ENCODE data around the gene NMUR2.

NMUR2 gene, protein sequence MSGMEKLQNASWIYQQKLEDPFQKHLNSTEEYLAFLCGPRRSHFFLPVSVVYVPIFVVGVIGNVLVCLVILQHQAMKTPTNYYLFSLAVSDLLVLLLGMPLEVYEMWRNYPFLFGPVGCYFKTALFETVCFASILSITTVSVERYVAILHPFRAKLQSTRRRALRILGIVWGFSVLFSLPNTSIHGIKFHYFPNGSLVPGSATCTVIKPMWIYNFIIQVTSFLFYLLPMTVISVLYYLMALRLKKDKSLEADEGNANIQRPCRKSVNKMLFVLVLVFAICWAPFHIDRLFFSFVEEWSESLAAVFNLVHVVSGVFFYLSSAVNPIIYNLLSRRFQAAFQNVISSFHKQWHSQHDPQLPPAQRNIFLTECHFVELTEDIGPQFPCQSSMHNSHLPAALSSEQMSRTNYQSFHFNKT

DNA sequence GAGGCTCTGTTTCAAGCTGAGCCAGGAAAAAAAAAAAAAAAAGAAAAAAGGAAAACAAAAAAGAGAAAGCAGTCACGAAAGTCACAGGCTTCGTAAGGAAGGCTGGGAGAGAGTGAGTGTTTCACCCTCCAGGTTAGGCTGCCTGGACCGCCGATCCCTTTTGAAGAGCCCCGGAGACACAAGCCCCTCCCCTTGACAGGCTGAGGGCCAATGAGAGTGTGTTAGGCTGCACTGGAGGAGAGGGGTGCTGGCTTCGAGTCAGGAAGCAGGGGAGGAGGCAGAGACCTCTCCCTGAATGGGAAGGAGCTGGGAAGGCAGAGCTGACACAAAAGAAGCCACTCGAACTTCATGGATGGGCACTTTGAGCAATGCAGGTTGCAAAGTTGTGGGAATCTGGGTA, at the start of gene NMUR2:
TSS of gene NMUR2 (minus strand) at position 135 of the 400 bp plus-strand sequence. CDS start 166 bp downstream, outside the sequence.
- no peak within 1 kb of the TSS for H2AFZ ChIP-seq (ENCODE audit: low read length)
- no peaks in the 10 kb centered on the region for H3K27me3 ChIP-seq (ENCODE audit: insufficient read depth, low read length, poor library complexity, severe bottlenecking)
- no peaks in the 10 kb centered on the region for H3K79me2 ChIP-seq (ENCODE audit: insufficient read depth, low read length)
- H3K4me1 ChIP-seq (ENCODE audit: insufficient read depth, low read length, poor library complexity, severe bottlenecking): no peaks in the 10 kb centered on the region
- H3K9me3 ChIP-seq (ENCODE audit: insufficient read depth, low read depth, low read length): no peaks in the 10 kb centered on the region
- no peaks in the 10 kb centered on the region for H3F3A ChIP-seq (ENCODE audit: low read depth)
- H3K4me3 ChIP-seq (ENCODE audit: low read length, poor library complexity, severe bottlenecking): no peak within 1 kb of the TSS
- H4K20me1 ChIP-seq (ENCODE audit: insufficient read depth, low read length, poor library complexity, severe bottlenecking): no peaks in the 10 kb centered on the region
- H3K9ac ChIP-seq (ENCODE audit: low read depth, low read length, poor library complexity, severe bottlenecking): no peak within 1 kb of the TSS
- H3K9me2 ChIP-seq (replicated peaks; ENCODE audit: low read depth, low read length): no peaks in the 10 kb centered on the region
- no peak for TF ChIP-seq EZH2phosphoT487 (IDR thresholded peaks at IDR 0.05; ENCODE audit: borderline replicate concordance)
- TF ChIP-seq, protein P1, sequence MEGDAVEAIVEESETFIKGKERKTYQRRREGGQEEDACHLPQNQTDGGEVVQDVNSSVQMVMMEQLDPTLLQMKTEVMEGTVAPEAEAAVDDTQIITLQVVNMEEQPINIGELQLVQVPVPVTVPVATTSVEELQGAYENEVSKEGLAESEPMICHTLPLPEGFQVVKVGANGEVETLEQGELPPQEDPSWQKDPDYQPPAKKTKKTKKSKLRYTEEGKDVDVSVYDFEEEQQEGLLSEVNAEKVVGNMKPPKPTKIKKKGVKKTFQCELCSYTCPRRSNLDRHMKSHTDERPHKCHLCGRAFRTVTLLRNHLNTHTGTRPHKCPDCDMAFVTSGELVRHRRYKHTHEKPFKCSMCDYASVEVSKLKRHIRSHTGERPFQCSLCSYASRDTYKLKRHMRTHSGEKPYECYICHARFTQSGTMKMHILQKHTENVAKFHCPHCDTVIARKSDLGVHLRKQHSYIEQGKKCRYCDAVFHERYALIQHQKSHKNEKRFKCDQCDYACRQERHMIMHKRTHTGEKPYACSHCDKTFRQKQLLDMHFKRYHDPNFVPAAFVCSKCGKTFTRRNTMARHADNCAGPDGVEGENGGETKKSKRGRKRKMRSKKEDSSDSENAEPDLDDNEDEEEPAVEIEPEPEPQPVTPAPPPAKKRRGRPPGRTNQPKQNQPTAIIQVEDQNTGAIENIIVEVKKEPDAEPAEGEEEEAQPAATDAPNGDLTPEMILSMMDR (conservative IDR thresholded peaks at IDR 0.05; ENCODE audit: low read length): no peak
- H3K4me2 ChIP-seq (ENCODE audit: low read depth, low read length, poor library complexity, severe bottlenecking): no peak within 1 kb of the TSS
- H3K36me3 ChIP-seq (ENCODE audit: insufficient read depth, low read length): no peaks in the 10 kb centered on the region

DNA sequence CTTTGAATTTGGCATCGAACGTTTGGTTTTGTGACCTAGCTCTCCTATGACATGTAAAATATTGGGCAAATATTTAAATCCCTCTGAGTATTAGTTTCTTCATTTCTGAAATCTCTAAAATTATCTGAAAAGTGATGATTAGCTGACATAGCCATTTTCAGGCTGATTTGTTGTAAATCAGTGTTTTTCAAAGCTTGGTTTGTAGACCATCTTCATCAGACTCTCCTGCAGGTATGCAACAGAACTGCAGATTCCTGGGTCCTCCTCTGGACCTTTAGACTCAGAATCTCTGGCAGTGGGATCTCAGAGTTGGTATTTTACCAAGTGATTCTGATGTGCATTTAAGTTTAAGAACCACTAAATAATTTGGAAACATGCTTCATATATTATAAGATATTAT, 38.9 kb upstream of the NMUR2 start:
- no peaks in the 10 kb centered on the region for H3K9me2 ChIP-seq (replicated peaks; ENCODE audit: low read depth, low read length)
- no peaks in the 10 kb centered on the region for H3K36me3 ChIP-seq (ENCODE audit: insufficient read depth, low read length)
- H3K4me2 ChIP-seq (ENCODE audit: low read depth, low read length, poor library complexity, severe bottlenecking): no peak overlapping the region
- no peaks in the 10 kb centered on the region for H3K9me3 ChIP-seq (ENCODE audit: insufficient read depth, low read depth, low read length)
- no peaks in the 10 kb centered on the region for H3K4me1 ChIP-seq (ENCODE audit: insufficient read depth, low read length, poor library complexity, severe bottlenecking)
- no peak overlapping the region for H2AFZ ChIP-seq (ENCODE audit: low read length)
- no peaks in the 10 kb centered on the region for H3F3A ChIP-seq (ENCODE audit: low read depth)
- no peak overlapping the region for H3K9ac ChIP-seq (ENCODE audit: low read depth, low read length, poor library complexity, severe bottlenecking)
- no peak overlapping the region for H3K4me3 ChIP-seq (ENCODE audit: low read length, poor library complexity, severe bottlenecking)
- no peaks in the 10 kb centered on the region for H4K20me1 ChIP-seq (ENCODE audit: insufficient read depth, low read length, poor library complexity, severe bottlenecking)
- TF ChIP-seq, protein P1 (conservative IDR thresholded peaks at IDR 0.05; ENCODE audit: low read length): no peak
- TF ChIP-seq EZH2phosphoT487 (IDR thresholded peaks at IDR 0.05; ENCODE audit: borderline replicate concordance): no peak
- H3K79me2 ChIP-seq (ENCODE audit: insufficient read depth, low read length): no peaks in the 10 kb centered on the region
- no peaks in the 10 kb centered on the region for H3K27me3 ChIP-seq (ENCODE audit: insufficient read depth, low read length, poor library complexity, severe bottlenecking)

DNA sequence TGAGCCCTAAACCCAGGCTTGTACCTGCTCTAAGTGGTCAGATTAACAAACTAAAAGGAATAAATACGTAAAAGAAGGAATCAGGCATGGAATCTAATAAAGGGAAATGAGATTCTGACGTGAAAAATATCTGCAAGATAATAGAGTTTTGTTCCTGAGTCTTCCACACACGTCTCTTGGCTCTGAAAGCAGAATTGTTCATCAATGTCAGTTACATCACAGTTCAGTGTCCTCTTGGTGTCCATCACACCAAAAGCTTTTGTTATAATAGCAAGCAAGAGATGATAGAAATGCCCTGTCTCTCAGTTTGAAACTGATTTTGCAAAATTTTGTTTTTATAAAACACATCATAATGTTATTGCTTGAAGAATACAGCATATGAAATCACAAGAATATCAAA, 34.7 kb upstream of the NMUR2 start:
- H2AFZ ChIP-seq (ENCODE audit: low read length): no peak overlapping the region
- H3K4me3 ChIP-seq (ENCODE audit: low read length, poor library complexity, severe bottlenecking): no peak overlapping the region
- TF ChIP-seq EZH2phosphoT487 (IDR thresholded peaks at IDR 0.05; ENCODE audit: borderline replicate concordance): no peak
- TF ChIP-seq, protein P1 (conservative IDR thresholded peaks at IDR 0.05; ENCODE audit: low read length): no peak
- no peaks in the 10 kb centered on the region for H3K9me2 ChIP-seq (replicated peaks; ENCODE audit: low read depth, low read length)
- H3K36me3 ChIP-seq (ENCODE audit: insufficient read depth, low read length): no peaks in the 10 kb centered on the region
- H3K9ac ChIP-seq (ENCODE audit: low read depth, low read length, poor library complexity, severe bottlenecking): no peak overlapping the region
- H3K27me3 ChIP-seq (ENCODE audit: insufficient read depth, low read length, poor library complexity, severe bottlenecking): no peaks in the 10 kb centered on the region
- no peaks in the 10 kb centered on the region for H3F3A ChIP-seq (ENCODE audit: low read depth)
- H4K20me1 ChIP-seq (ENCODE audit: insufficient read depth, low read length, poor library complexity, severe bottlenecking): no peaks in the 10 kb centered on the region
- H3K79me2 ChIP-seq (ENCODE audit: insufficient read depth, low read length): no peaks in the 10 kb centered on the region
- no peaks in the 10 kb centered on the region for H3K9me3 ChIP-seq (ENCODE audit: insufficient read depth, low read depth, low read length)
- H3K4me2 ChIP-seq (ENCODE audit: low read depth, low read length, poor library complexity, severe bottlenecking): no peak overlapping the region
- no peaks in the 10 kb centered on the region for H3K4me1 ChIP-seq (ENCODE audit: insufficient read depth, low read length, poor library complexity, severe bottlenecking)

All from Loucy (cell line).